ENCODE results near the gene PIGW. TPM values are rescaled to one million over a fixed set of nuclear protein-coding genes. Genes with fewer than 3 reads are reported as not detected.

The PIGW gene
- total RNA-seq, 1 experiment from 2014 or later = 9.8 TPM

- Mint-ChIP-seq H3K27me3 (ENCODE audit: insufficient read depth, unreplicated experiment) (no peaks in the 10 kb centered on the region), H3K4me1 (ENCODE audit: insufficient read depth, unreplicated experiment) (peaks cover 22% of the 10 kb centered on the region), H3K4me3 (ENCODE audit: unreplicated experiment) (peak overlapping the region; percentile 96), H3K27ac (ENCODE audit: low read depth, unreplicated experiment) (peak overlapping the region; percentile 78), H3K9me3 (ENCODE audit: unreplicated experiment) (no peaks in the 10 kb centered on the region), H3K36me3 (ENCODE audit: insufficient read depth, unreplicated experiment) (peaks cover 31% of the 10 kb centered on the region)
- no peak for DNase-seq (ENCODE audit: unreplicated experiment)
- no TSS peak for BruUV-seq (replicated peaks)
- ChIA-PET POLR2A (interaction anchor here (0.7 to 8.0 kb wide), 9 partner anchors 9 to 769 kb away, joined by 3 to 266 read pairs (median 3); partner anchors contain the start of genes MRM1, MYO19 and PIGW), CTCF (no interaction called here)
- no peak for TF ChIP-seq CTCF (IDR thresholded peaks at IDR 0.05; ENCODE audit: unreplicated experiment)
- intact Hi-C loops (cut with micrococcal nuclease) = no loop called here
Observed at GRCh38 chr17:36547776-36548175, 13.0 kb downstream of the PIGW start.

GRCh38 chr17:36550491-36551417, 16.0 kb downstream of the PIGW start:
- Mint-ChIP-seq H3K27me3 (ENCODE audit: insufficient read depth, unreplicated experiment) (no peaks in the 10 kb centered on the region), H3K9me3 (ENCODE audit: unreplicated experiment) (no peaks in the 10 kb centered on the region), H3K36me3 (ENCODE audit: insufficient read depth, unreplicated experiment) (peaks cover 55% of the 10 kb centered on the region), H3K4me3 (ENCODE audit: unreplicated experiment) (no peak overlapping the region), H3K27ac (ENCODE audit: low read depth, unreplicated experiment) (no peak overlapping the region), H3K4me1 (ENCODE audit: insufficient read depth, unreplicated experiment) (peaks cover 28% of the 10 kb centered on the region)
- POLR2A ChIA-PET = interaction anchor here (0.8 to 2.1 kb wide), 6 partner anchors 9 to 64 kb away, joined by 3 to 11 read pairs (median 3); partner anchors contain the start of genes MRM1, MYO19, PIGW and ZNHIT3
- DNase-seq (ENCODE audit: unreplicated experiment) = no peak
- intact Hi-C loops (cut with micrococcal nuclease) = no loop called here
- no TSS peak for BruUV-seq (replicated peaks)
- no peak for TF ChIP-seq CTCF (IDR thresholded peaks at IDR 0.05; ENCODE audit: unreplicated experiment)
- CTCF ChIA-PET = interaction anchor here (0.9 kb wide), 1 partner anchor 36 kb away, joined by 3 read pairs; no protein-coding TSS in a partner anchor

- ChIA-PET POLR2A (interaction anchor here (1.7 kb wide), 1 partner anchor 9 kb away, joined by 10 read pairs; the partner anchor contains the start of gene GGNBP2), CTCF (interaction anchor here (0.6 kb wide), 1 partner anchor 21 kb away, joined by 3 read pairs; no protein-coding TSS in a partner anchor)
- peaks cover 21% of the 10 kb centered on the region for H3K4me1 Mint-ChIP-seq (ENCODE audit: insufficient read depth, unreplicated experiment)
- no TSS peak for BruUV-seq (replicated peaks)
- no peak overlapping the region for H3K27ac Mint-ChIP-seq (ENCODE audit: low read depth, unreplicated experiment)
- intact Hi-C loops (cut with micrococcal nuclease) = loop anchor here (2.0 kb wide), 1 partner anchor 37 kb away; the partner anchor contains the start of gene DHRS11
- no peaks in the 10 kb centered on the region for H3K27me3 Mint-ChIP-seq (ENCODE audit: insufficient read depth, unreplicated experiment)
- H3K4me3 Mint-ChIP-seq (ENCODE audit: unreplicated experiment) = no peak overlapping the region
- TF ChIP-seq CTCF (IDR thresholded peaks at IDR 0.05; ENCODE audit: unreplicated experiment) = no peak
- H3K36me3 Mint-ChIP-seq (ENCODE audit: insufficient read depth, unreplicated experiment) = peaks cover 73% of the 10 kb centered on the region
- H3K9me3 Mint-ChIP-seq (ENCODE audit: unreplicated experiment) = no peaks in the 10 kb centered on the region
- DNase-seq (ENCODE audit: unreplicated experiment) = no peak
Observed at GRCh38 chr17:36553459-36553858, 18.7 kb downstream of the PIGW start.

GRCh38 chr17:36566081-36566480, 31.3 kb downstream of the PIGW start:
- Mint-ChIP-seq H3K9me3 (ENCODE audit: unreplicated experiment) (no peaks in the 10 kb centered on the region), H3K36me3 (ENCODE audit: insufficient read depth, unreplicated experiment) (peaks cover 95% of the 10 kb centered on the region), H3K4me3 (ENCODE audit: unreplicated experiment) (no peak overlapping the region), H3K27me3 (ENCODE audit: insufficient read depth, unreplicated experiment) (no peaks in the 10 kb centered on the region), H3K27ac (ENCODE audit: low read depth, unreplicated experiment) (peak overlapping the region; percentile 59), H3K4me1 (ENCODE audit: insufficient read depth, unreplicated experiment) (no peaks in the 10 kb centered on the region)
- ChIA-PET CTCF (interaction anchor here (0.6 to 1.5 kb wide), 2 partner anchors 8 to 20 kb away, joined by 3 to 4 read pairs; no protein-coding TSS in a partner anchor), POLR2A (interaction anchor here (0.8 to 2.0 kb wide), 3 partner anchors 14 to 20 kb away, joined by 3 to 11 read pairs (median 5); no protein-coding TSS in a partner anchor)
- no peak for TF ChIP-seq CTCF (IDR thresholded peaks at IDR 0.05; ENCODE audit: unreplicated experiment)
- no TSS peak for BruUV-seq (replicated peaks)
- intact Hi-C loops (cut with micrococcal nuclease) = no loop called here
- DNase-seq (ENCODE audit: unreplicated experiment) = no peak

Measured in MCF 10A (cell line).